ENCODE data around the gene TBX15.

Gene TBX15

DNA sequence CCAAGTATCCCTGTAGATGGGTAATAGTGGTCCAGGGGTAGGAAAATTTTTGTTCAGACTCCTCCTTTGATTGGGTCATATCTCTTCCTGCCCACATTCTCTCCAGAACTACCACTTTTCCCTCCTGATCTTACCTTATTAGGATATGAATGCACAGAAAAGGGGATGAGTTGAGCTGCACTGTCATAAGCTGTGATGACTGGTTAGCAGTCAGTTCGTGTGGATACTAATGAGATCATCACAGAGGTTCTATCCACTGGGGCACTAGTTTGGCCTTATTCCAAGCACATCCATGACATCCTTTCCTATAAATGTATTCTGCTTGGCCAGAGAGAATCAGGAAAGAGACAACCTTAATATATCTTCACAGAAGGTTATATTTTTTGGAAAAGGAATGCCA lies 22.1 kb upstream of the TBX15 start:
- no peaks in the 10 kb centered on the region for H3K79me2 ChIP-seq (ENCODE audit: control insufficient read depth, low read length)
- no peaks in the 10 kb centered on the region for H3K4me1 ChIP-seq (ENCODE audit: control insufficient read depth, low read length)
- H4K20me1 ChIP-seq (ENCODE audit: control insufficient read depth, insufficient read depth, low read depth, low read length), result no peaks in the 10 kb centered on the region
- no peak overlapping the region for H3K27ac ChIP-seq (ENCODE audit: low read depth, low read length)
- H3F3A ChIP-seq (ENCODE audit: control insufficient read depth, insufficient read depth), result no peaks in the 10 kb centered on the region
- no peak overlapping the region for H3K4me2 ChIP-seq (ENCODE audit: low read length)
- no peak overlapping the region for H3K4me3 ChIP-seq (ENCODE audit: low read length)
- no peaks in the 10 kb centered on the region for H3K36me3 ChIP-seq (ENCODE audit: control insufficient read depth, low read length)
- no peaks in the 10 kb centered on the region for H3K9me2 ChIP-seq (replicated peaks; ENCODE audit: control insufficient read depth, low read length)
- no peaks in the 10 kb centered on the region for H3K9me3 ChIP-seq (ENCODE audit: control insufficient read depth, insufficient read depth, low read length)
- 0 out of 2 replicates have a peak, but pooled peaks cover 3% of the 10 kb centered on the region for H3K27me3 ChIP-seq (ENCODE audit: control insufficient read depth, low read length)
- TF ChIP-seq, protein P1, sequence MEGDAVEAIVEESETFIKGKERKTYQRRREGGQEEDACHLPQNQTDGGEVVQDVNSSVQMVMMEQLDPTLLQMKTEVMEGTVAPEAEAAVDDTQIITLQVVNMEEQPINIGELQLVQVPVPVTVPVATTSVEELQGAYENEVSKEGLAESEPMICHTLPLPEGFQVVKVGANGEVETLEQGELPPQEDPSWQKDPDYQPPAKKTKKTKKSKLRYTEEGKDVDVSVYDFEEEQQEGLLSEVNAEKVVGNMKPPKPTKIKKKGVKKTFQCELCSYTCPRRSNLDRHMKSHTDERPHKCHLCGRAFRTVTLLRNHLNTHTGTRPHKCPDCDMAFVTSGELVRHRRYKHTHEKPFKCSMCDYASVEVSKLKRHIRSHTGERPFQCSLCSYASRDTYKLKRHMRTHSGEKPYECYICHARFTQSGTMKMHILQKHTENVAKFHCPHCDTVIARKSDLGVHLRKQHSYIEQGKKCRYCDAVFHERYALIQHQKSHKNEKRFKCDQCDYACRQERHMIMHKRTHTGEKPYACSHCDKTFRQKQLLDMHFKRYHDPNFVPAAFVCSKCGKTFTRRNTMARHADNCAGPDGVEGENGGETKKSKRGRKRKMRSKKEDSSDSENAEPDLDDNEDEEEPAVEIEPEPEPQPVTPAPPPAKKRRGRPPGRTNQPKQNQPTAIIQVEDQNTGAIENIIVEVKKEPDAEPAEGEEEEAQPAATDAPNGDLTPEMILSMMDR (IDR thresholded peaks at IDR 0.05; ENCODE audit: low read depth, low read length, poor library complexity, severe bottlenecking), result no peak
- TF ChIP-seq EZH2phosphoT487 (IDR thresholded peaks at IDR 0.05; ENCODE audit: borderline replicate concordance, low read length), result no peak

DNA sequence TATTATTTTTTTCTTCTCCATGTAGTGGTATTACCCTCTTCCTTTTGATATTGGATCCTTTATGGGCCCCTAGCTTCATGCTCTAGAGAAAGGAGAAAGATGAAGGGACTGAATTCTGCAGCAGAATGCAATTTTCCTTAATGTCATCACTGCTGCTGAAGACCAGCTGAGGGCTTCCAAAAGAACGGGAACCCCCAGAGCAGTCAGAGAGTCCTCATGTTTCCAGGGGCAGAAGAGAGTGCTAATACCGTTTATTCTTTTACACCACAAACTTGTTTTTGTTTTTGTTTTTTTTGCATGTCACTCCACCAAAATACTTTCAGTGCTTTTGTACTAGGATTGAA lies 21.1 kb upstream of the TBX15 start:
- Histone ChIP-seq H3F3A (ENCODE audit: control insufficient read depth, insufficient read depth) (no peaks in the 10 kb centered on the region), H3K4me2 (ENCODE audit: low read length) (no peak overlapping the region), H3K27me3 (ENCODE audit: control insufficient read depth, low read length) (0 out of 2 replicates have a peak, but pooled peaks cover 3% of the 10 kb centered on the region)

DNA sequence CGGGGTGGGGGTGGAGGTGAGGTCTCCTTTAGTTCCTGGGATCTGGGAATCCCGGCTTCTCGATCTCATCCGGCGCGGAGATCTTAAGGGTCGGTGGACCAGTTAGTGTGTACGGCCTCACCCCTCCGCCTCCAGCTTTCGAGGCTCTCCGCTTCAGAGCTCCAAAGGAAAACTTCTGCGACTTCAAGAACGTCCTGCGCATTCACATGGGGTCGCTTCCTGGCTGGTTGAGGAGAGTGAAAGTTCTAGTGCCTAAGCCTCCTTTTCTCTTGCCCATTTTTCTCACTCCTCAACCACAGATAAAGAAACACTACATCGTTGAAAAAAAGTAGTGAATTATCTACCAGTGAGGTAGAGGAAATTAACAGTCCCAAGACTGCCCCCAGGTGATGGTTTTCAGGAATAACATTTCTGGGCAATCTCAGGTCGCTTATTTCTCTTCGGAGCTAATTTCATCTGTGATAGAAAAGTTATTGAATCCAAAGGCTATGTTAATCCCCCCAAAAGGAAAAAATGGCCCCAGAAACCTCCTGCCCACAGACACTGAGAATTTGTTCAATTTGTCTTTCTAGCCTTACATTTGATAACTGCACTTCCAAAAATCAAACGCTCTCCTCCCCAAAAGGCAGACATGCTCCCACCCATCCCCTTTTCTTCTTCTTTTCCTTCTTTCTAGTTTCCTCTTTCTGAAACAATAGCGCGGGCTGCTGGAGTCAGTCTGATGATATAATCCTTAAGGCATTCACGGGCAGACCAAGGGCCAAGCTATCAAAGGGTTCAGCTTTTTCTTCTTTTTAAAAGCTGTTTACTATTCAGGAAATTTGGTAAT lies 20.6 kb upstream of the TBX15 start:
- Histone ChIP-seq H3K4me2 (ENCODE audit: low read length) (no peak overlapping the region), H3K9me2 (replicated peaks; ENCODE audit: control insufficient read depth, low read length) (no peaks in the 10 kb centered on the region), H3K79me2 (ENCODE audit: control insufficient read depth, low read length) (no peaks in the 10 kb centered on the region), H3K27me3 (ENCODE audit: control insufficient read depth, low read length) (0 out of 2 replicates have a peak, but pooled peaks cover 3% of the 10 kb centered on the region), H3K36me3 (ENCODE audit: control insufficient read depth, low read length) (no peaks in the 10 kb centered on the region), H3K27ac (ENCODE audit: low read depth, low read length) (no peak overlapping the region), H3K4me1 (ENCODE audit: control insufficient read depth, low read length) (no peaks in the 10 kb centered on the region), H3K9me3 (ENCODE audit: control insufficient read depth, insufficient read depth, low read length) (no peaks in the 10 kb centered on the region), H4K20me1 (ENCODE audit: control insufficient read depth, insufficient read depth, low read depth, low read length) (no peaks in the 10 kb centered on the region), H3K4me3 (ENCODE audit: low read length) (no peak overlapping the region), H3F3A (ENCODE audit: control insufficient read depth, insufficient read depth) (no peaks in the 10 kb centered on the region)
- no peak for TF ChIP-seq EZH2phosphoT487 (IDR thresholded peaks at IDR 0.05; ENCODE audit: borderline replicate concordance, low read length)
- TF ChIP-seq, protein P1 (IDR thresholded peaks at IDR 0.05; ENCODE audit: low read depth, low read length, poor library complexity, severe bottlenecking), result peak; percentile 66

More for the DNA sequence above, 21.1 kb upstream of the TBX15 start:
- Histone ChIP-seq H3K4me1 (ENCODE audit: control insufficient read depth, low read length) (no peaks in the 10 kb centered on the region), H3K4me3 (ENCODE audit: low read length) (no peak overlapping the region), H3K9me2 (replicated peaks; ENCODE audit: control insufficient read depth, low read length) (no peaks in the 10 kb centered on the region), H3K27ac (ENCODE audit: low read depth, low read length) (no peak overlapping the region), H4K20me1 (ENCODE audit: control insufficient read depth, insufficient read depth, low read depth, low read length) (no peaks in the 10 kb centered on the region), H3K36me3 (ENCODE audit: control insufficient read depth, low read length) (no peaks in the 10 kb centered on the region), H3K9me3 (ENCODE audit: control insufficient read depth, insufficient read depth, low read length) (no peaks in the 10 kb centered on the region), H3K79me2 (ENCODE audit: control insufficient read depth, low read length) (no peaks in the 10 kb centered on the region)
- TF ChIP-seq, protein P1 (IDR thresholded peaks at IDR 0.05; ENCODE audit: low read depth, low read length, poor library complexity, severe bottlenecking), result no peak
- TF ChIP-seq EZH2phosphoT487 (IDR thresholded peaks at IDR 0.05; ENCODE audit: borderline replicate concordance, low read length), result no peak
